DMS79 (cell line): ENCODE measurements around the gene CCDC196.

Experiments used
- DNase-seq: peaks from one replicate; lab custom pipeline; 2025; lab: John Stamatoyannopoulos, UW

The CCDC196 gene

GRCh38 chr14:66485910-66486421, at the start of gene CCDC196:
TSS of gene CCDC196 (plus strand) at chr14:66486371. CDS start at chr14:66486503, 132 bp downstream.
- DNase-seq, result no peak

DNA sequence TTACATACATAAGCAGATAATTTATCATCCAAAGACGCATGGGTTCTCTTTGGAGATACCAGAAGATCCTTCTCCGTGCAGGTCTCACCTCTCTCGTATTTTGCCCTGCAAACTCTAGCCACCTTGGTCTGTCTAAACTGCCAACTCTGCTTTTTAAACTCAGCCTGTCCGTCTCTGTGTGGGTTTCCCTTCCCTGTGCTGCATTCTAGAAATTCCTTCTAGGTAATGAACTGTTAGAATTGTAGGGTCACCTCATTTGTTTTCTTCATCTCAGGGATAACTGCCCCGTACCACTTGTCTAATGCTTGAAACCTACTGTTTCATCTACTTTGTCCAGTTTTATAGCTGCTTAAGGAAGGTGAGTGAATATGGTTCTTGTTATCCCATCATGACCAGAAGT, 45.4 kb upstream of the CCDC196 start:
- no peak for DNase-seq

GRCh38 chr14:66442953-66443571, 43.1 kb upstream of the CCDC196 start:
- DNase-seq, result no peak

GRCh38 chr14:66443785-66444184, 42.4 kb upstream of the CCDC196 start:
- no peak for DNase-seq

- DNase-seq, result no peak
Measured at GRCh38 chr14:66444271-66444927, 41.8 kb upstream of the CCDC196 start.

- no peak for DNase-seq
Measured at GRCh38 chr14:66445936-66446335, 40.2 kb upstream of the CCDC196 start.

DNA sequence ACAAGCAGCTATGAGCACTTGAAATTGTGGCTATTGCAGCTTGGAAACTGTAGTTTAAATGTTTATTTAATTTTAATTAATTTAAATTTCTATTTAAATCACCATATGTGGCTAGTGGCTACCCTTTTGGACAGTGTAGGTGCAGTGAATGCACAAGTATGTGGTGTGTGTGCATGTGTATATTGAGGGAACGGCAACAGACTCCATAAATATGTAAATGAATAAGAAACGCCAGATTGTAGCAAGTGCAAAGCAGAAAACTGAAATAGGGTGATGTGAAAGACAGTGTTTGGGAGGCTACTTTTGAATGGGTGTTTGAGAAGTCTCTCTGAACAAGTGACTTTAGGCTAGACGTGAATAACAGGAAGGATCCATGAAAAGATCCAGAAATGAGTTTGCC, 32.7 kb upstream of the CCDC196 start:
- DNase-seq, result no peak

DNA sequence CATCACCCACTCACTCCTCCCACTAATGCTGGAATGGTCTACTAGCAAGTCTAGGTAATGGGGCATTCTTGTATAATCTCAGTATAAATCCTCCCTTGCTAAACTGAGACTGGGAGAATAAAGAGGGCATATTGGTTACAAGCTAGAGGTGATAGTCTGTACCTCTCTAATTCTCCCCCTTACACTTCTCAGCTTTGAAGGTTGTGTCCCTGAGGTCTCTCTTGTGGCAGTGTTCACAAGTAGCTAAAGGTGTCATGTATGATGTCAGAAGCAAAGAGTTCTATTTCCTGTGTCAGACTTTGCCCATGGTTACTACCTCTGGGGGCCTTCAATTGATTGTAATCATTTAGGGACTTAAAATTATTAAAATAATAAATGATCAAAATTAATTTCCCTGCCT, 26.6 kb upstream of the CCDC196 start:
- no peak for DNase-seq

DNA sequence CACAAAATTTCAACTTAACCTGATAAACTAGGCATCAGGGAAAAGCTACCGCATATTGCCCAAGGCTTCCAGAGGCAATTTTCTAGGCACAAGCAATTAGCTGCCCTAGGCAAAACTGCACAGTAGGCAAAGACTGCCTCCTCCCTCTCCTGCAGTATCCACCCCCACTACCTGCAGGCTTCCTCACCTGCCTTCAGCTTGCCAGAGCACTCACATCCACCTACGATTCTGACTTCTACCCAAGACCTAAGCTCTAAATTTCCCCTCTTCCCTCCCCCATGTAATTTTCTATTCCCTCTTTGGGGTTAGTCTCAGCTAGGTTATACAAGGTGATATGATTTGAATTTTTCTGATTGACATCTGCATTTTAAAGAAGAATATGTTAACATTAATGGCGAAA, 21.9 kb upstream of the CCDC196 start:
- DNase-seq, result no peak

DNA sequence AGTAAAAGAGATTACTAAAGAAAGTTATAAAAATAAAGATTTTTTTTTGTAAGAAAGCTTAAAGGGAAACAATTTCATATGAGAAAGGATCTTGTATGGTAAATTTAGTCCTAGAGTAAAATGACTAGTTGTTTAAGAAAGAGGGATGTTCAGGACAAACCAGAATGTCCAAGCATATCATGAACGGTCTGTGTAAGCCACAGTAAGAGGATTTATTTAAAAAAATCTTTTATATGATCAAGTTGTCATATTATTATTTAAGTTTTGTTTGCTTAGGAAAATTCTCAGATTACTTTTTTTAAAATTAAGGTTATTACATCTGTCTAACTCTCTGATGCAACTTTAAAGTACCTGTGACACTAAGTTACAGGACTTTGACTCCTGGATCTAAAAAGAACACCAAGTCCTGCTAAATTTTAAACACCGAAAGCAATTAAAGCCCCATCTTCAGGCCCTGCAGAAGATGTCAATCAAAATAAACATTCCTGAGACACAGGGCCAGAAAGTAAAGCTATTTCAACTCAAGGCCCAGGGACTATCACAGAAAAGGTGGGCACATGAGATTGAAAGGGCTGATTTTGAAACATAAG, 17.3 kb upstream of the CCDC196 start:
- DNase-seq, result no peak

- no peak for DNase-seq
Measured at GRCh38 chr14:66471584-66471983, 14.6 kb upstream of the CCDC196 start.

DNA sequence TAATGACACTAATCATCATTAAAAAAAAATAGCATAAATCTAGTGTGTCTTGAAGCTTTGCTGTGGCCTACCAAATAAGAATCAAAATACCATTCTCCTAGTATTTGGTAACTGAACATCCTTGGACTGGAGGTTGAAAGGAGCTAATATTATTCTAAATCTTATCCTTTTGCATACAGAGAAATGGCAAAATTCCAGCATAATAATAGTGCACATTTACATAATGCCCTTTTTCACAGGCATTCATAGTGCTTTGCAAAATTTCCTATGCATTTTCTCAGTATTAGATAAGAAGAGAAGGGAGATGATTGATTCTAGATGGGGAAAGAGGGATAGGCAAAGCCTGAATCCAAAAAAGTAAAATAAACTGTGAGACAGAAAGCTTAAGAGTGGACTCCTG, 13.9 kb upstream of the CCDC196 start:
- no peak for DNase-seq

DNA sequence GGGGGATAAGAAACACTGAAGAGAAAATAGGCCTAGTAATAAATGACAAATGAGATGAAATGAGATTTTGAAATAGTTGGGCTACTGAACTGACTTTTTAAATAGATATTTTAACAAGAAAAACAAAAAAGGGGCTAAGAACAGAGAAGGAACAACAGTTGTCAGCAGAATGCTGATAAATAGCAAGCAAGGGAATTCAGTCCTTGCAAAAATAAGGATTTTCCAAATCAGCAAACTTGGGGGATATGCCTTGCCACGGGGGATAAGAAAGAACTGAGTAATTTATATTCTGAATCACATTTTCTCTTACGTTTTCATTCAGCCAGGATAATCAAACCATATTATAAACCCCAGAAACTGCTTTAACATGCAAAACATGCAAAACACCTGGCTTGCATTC, 12.9 kb upstream of the CCDC196 start:
- DNase-seq, result no peak

GRCh38 chr14:66476964-66477363, 9.2 kb upstream of the CCDC196 start:
- no peak for DNase-seq

- no peak for DNase-seq
Measured at GRCh38 chr14:66477567-66477966, 8.6 kb upstream of the CCDC196 start.

- DNase-seq, result no peak
Measured at GRCh38 chr14:66482873-66483272, 3.3 kb upstream of the CCDC196 start.

GRCh38 chr14:66483322-66483721, 2.8 kb upstream of the CCDC196 start:
- peak; percentile 50 for DNase-seq

- no peak for DNase-seq
Measured at GRCh38 chr14:66485029-66485428, 1.1 kb upstream of the CCDC196 start.

DNA sequence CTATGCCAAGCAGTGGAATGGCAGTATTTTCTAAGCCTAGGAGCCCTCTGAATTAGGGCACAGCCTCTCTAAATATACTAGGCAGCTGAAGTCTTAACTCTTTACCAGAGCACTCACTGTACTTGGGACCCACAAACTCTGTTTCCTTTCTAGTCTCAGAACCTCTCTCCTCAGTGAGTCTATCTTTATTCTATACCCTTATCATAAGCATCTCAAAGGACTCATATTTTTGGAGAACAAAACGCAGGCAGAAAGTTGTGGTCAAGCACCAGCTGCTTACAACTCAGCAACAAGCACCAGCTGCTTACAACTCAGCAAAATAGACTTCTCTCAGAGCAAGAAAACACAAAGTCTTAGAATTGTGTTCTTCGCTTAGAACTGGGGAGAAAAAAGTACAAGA, 993 bp downstream of the CCDC196 start:
- DNase-seq, result no peak

DNA sequence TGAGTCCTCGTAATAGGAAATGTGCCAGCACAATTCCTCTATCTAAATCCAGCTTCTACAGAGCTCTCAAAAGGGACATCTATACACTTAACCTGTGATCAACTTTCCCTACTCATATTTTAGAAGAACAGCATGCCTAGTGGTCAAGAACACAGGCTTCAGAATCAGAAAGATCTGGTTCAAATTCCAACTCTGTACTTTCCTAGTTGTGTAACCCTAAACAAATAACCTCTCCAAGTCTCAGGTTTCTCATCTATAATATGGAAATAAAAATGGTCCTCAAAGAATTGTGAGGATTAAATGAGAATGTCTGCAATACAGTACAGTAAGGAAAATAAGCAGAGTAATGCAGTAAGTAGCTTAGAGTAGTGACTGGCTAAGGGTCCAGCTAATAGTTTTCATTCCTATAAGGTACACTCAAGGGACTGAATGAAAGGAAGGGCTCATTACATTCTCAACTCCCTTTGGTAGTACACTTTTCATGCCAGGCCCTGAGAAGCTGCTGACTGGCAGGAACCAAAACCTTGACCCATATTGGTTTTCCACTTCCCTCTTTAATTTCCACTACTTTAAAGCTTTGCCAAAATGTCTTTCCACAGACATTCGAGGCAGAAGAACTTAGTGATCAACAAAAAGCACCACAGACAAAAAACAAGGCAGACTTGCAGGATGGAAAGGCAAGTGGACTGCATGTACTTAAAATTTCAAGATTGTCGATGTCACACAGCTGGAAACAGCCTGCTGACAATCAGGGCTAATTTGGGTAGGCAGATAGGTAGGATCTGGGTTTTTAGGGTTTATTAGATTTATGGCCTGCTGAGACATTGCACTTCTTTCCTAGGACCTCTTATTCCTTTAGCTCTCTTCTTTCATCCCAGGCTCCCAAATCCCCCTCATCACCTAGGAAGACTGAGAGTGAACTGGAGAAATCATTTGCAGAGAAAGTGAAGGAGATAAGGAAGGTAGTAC, 4.3 kb downstream of the CCDC196 start:
- DNase-seq, result no peak

GRCh38 chr14:66493750-66494149, 7.6 kb downstream of the CCDC196 start:
- DNase-seq, result no peak
